GM18951 (cell line): ENCODE measurements around the gene PHACTR3.

Experiments
- POLR2A ChIP-seq: IDR thresholded peaks from 4 replicates; pipeline ENCODE4 v1.6.1; 2011; ENCODE audit warnings: mild to moderate bottlenecking; ENCODE audit not compliant: insufficient read length, insufficient read depth; ENCODE audit errors: extremely low read depth
- in situ Hi-C: fragments of 300-500 bp; cut with MboI; formaldehyde crosslinking; loops from one replicate; pipeline ENCODE4 v1.12.0; 2022; ENCODE audit warnings: low sequenced_read_pairs, mixed read lengths, inconsistent platforms; ENCODE audit not compliant: unreplicated experiment

Gene PHACTR3

GRCh38 chr20:59662856-59663512, 58.6 kb downstream of the PHACTR3 start:
- in situ Hi-C loops: no loop called here
- no peak for TF ChIP-seq POLR2A

- in situ Hi-C loops: no loop called here
- TF ChIP-seq POLR2A: no peak
Observed at GRCh38 chr20:59663513-59664060, 59.2 kb downstream of the PHACTR3 start.

GRCh38 chr20:59664421-59664941, 60.1 kb downstream of the PHACTR3 start:
- TF ChIP-seq POLR2A: no peak
- in situ Hi-C loops: no loop called here

GRCh38 chr20:59665656-59666555, 61.6 kb downstream of the PHACTR3 start:
- TF ChIP-seq POLR2A: no peak
- in situ Hi-C loops: no loop called here

- in situ Hi-C loops: no loop called here
- no peak for TF ChIP-seq POLR2A
Observed at GRCh38 chr20:59666586-59666985, 62.2 kb downstream of the PHACTR3 start.

- TF ChIP-seq POLR2A: no peak
- in situ Hi-C loops: no loop called here
Observed at GRCh38 chr20:59667131-59667530, 62.8 kb downstream of the PHACTR3 start.

GRCh38 chr20:59667981-59668515, 63.7 kb downstream of the PHACTR3 start:
- in situ Hi-C loops: no loop called here

GRCh38 chr20:59668926-59669850, 64.8 kb downstream of the PHACTR3 start:
- no peak for TF ChIP-seq POLR2A
- in situ Hi-C loops: no loop called here

More at GRCh38 chr20:59667981-59668515, 63.7 kb downstream of the PHACTR3 start:
- no peak for TF ChIP-seq POLR2A

GRCh38 chr20:59670786-59671492, 66.6 kb downstream of the PHACTR3 start:
- in situ Hi-C loops: no loop called here
- no peak for TF ChIP-seq POLR2A

- TF ChIP-seq POLR2A: no peak
Observed at GRCh38 chr20:59671661-59672471, 67.5 kb downstream of the PHACTR3 start.

GRCh38 chr20:59672576-59672975, 68.2 kb downstream of the PHACTR3 start:
- in situ Hi-C loops: no loop called here
- TF ChIP-seq POLR2A: no peak

More at GRCh38 chr20:59671661-59672471, 67.5 kb downstream of the PHACTR3 start:
- in situ Hi-C loops: no loop called here
